ENCODE results near the gene ZFYVE19.
"Not testable (repeated sequence)": the region's sequence is repeated elsewhere in the genome, so short reads cannot be mapped to it uniquely, and the experiment has no call there.

ZFYVE19 gene

GRCh38 chr15:40852529-40852928 is 45.6 kb downstream of the ZFYVE19 start:
- DNase-seq = no peak

DNA sequence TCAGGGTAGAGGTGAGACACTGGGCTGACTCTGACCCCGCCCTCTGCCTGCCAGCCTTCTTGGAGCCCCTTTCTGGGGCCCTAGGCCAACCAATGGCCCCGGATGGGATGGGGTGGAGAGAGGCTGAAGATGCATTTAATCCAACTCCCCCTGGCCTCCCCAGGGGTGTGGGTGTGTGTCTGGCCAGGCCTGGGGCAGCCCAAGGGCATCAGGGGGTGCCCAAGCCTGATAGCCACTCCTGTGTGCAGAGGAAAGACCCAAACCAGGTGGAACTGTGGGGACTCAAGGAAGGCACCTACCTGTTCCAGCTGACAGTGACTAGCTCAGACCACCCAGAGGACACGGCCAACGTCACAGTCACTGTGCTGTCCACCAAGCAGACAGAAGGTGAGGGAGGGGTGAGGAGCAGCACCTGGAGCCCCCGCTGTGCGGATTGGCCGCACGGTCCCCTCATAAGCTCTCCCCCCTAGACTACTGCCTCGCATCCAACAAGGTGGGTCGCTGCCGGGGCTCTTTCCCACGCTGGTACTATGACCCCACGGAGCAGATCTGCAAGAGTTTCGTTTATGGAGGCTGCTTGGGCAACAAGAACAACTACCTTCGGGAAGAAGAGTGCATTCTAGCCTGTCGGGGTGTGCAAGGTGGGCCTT is 46.5 kb downstream of the ZFYVE19 start:
- DNase-seq = no peak

GRCh38 chr15:40854161-40854560 is 47.3 kb downstream of the ZFYVE19 start:
- no peak for DNase-seq

DNA sequence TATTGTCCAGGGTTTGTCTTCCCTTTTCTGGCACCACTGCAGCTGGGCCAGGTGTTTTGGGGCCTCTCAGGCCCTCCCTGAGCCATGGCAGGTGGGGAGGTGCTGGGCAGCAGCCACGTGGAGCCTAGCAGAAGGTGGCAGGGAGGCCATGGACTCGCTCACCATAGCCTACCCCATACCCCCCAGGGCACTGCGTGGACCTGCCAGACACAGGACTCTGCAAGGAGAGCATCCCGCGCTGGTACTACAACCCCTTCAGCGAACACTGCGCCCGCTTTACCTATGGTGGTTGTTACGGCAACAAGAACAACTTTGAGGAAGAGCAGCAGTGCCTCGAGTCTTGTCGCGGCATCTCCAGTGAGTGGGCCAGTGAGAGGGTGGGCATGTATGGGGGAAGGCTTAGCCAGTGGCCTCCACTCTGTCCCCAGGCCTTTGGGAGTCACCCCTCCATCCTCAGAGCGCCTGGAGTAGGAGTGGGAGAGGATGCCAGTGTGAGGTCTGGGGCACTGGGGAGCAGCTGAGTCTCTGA is 48.9 kb downstream of the ZFYVE19 start:
- no peak for DNase-seq

DNA sequence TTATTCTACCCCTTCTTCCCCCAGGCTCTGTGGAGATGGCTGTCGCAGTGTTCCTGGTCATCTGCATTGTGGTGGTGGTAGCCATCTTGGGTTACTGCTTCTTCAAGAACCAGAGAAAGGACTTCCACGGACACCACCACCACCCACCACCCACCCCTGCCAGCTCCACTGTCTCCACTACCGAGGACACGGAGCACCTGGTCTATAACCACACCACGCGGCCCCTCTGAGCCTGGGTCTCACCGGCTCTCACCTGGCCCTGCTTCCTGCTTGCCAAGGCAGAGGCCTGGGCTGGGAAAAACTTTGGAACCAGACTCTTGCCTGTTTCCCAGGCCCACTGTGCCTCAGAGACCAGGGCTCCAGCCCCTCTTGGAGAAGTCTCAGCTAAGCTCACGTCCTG is 49.9 kb downstream of the ZFYVE19 start:
- DNase-seq = no peak

DNA sequence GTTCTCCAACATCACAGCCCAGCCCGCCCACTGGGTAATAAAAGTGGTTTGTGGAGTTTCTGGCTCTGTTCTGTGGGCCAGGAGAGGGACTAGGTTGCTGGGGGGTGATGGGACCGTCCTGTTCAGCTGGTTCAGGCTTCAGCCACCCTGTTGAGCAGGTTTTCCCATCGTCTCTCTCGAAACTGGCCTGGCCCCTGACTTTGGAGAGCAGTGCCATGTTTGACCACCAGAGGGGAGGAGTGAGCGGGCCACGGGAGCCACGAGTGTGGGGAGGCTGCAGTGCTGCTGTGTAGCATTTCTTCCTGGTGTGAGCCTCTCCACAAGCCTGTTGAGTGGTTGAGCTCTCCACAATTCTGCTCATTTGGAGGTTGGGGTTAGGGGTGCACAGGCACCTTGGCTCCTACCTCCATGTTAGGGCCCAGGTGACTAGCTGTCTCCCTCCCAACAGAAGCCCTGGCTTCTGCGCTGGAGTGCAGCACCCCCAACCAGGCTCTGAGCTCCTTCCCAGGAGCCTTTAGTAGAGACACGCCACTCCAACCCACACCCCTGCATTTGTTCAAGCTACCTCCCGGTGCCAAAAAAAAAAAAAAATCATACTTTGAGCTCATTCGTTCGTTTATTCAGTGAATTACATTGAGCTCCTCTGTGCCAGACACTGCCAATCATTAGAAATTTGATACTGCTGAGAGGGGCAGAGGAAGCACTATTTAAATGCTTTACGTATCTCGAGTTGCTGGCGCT is 50.9 kb downstream of the ZFYVE19 start:
- peak; percentile 51 for DNase-seq

- DNase-seq = no peak
These were observed 51.8 kb downstream of the ZFYVE19 start for GRCh38 chr15:40858706-40859105.

DNA sequence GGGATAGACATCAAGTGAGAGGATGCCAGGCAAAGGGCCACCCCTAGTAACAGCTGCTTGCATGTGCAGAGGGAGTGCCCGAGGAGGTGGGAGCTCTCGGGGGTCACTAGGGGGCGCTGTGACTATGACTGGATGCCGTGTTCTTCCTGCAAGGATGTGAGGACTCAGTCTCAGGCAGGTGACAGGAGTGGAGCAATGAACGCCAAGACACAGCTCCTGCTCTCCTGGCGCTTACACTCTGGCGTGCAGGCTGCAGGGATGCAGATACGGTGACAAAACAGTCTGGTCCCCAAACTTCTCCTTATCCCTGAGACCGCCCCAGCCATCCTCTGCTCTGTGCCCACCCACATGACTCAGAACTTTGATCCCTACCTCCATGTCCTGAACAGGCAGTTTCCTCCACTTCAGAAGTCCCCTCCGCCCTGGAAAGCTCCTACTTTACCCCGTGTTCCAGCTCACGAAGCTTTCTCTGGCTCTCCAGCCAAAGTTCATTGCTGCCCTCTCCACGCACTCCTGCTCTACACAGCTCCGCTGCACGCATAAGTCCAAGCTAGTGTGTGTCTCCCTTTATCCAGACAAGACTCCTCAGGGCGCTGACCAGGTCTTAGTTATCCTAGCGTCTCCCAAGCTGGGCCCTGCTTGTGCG is 52.4 kb downstream of the ZFYVE19 start:
- DNase-seq = no peak

DNA sequence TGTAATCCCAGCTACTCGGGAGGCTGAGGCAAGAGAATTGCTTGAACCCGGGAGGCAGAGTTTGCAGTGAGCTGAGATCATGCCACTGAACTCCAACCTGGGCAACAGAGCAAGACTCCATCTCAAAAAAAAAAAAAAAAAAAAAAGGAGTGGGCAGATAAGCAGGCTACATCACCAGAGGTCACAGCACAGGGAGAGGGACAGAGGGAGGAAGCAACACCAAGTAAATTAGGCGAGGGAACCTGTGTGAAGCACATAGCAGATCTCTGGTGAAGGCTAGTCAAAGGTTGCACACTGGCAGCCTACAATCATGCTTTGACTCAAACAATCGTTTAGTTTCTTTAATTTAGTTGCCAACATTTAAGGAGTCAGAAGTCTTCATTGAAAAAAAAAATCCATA is 54.3 kb downstream of the ZFYVE19 start:
- not testable (repeated sequence) for DNase-seq

GRCh38 chr15:40863660-40864270 is 56.9 kb downstream of the ZFYVE19 start:
- no peak for DNase-seq

All from NCI-H1105 (cell line).